GM12878 (cell line): Measurements from ENCODE around the gene DSC2. TPM values are rescaled to one million over a fixed set of nuclear protein-coding genes. Genes with fewer than 3 reads are reported as not detected.

Experiments used
- ATAC-seq: fragments of 200-7000 bp; cut with Tn5 transposase; 3 replicates; pipeline ENCODE4 v1.9.1; 2020; ENCODE audit warnings: mild to moderate bottlenecking, moderate library complexity
- BruUV-seq: library from RNA; stranded (reverse); fragments of 400-500 nt; replicated peaks from 2 replicates; lab custom pipeline; 2021; lab: Mats Ljungman, UMichigan
- CTCF ChIA-PET: fragments of 300-600 bp; sonication (Branson Sonifier 250); formaldehyde crosslinking; extraction: SDS; loops from one replicate; lab custom pipeline; 2021; ENCODE audit warnings: inconsistent platforms; lab: Yijun Ruan, JAX
- POLR2A ChIA-PET: fragments of 350-600 bp; formaldehyde crosslinking; extraction: SDS; loops from one replicate; lab custom pipeline; 2021; ENCODE audit warnings: inconsistent platforms; lab: Charles Lee
- RAD21 ChIA-PET: fragments of 300-600 bp; sonication (Branson Sonifier 250); formaldehyde crosslinking; loops from one replicate; lab custom pipeline; 2023; ENCODE audit warnings: antibody characterized with exemption; ENCODE audit not compliant: unreplicated experiment; lab: Charles Lee
- SMC1A ChIA-PET: fragments of 300-600 bp; sonication (Branson Sonifier 250); formaldehyde crosslinking; loops from one replicate; lab custom pipeline; 2023; ENCODE audit not compliant: unreplicated experiment, uncharacterized antibody; lab: Charles Lee
- DNase-seq: peaks from one replicate; pipeline ENCODE4 v3.0.0-alpha.2; 2011; ENCODE audit warnings: low read depth, low spot score
- FAIRE-seq: peaks from 3 replicates; lab custom pipeline; 2011; peaks lifted over from hg19 to GRCh38; lab: Jason Lieb, UNC
- H2AFZ ChIP-seq: 2 replicates; pipeline ENCODE4 v1.6.0; 2011; ENCODE audit warnings: low read depth, low read length, control low read depth; ENCODE audit not compliant: control insufficient read depth
- H3K27ac ChIP-seq: 2 replicates; pipeline ENCODE4 v1.5.1; 2011; ENCODE audit warnings: control low read depth; ENCODE audit not compliant: control insufficient read depth, insufficient read depth
- H3K27me3 ChIP-seq, 2 experiments: replicated peaks in 1 of 2; 2 replicates each; pipeline versions ENCODE4 v1.6.0 to v1.6.1; 2011; ENCODE audit warnings: low read length in 1 of 2; ENCODE audit not compliant: control insufficient read depth in 2 of 2, insufficient read depth in 2 of 2
- H3K36me3 ChIP-seq, 2 experiments: 2 replicates each; pipeline ENCODE4 v1.5.1; 2011; ENCODE audit warnings: low read length in 1 of 2; ENCODE audit not compliant: control insufficient read depth in 2 of 2, insufficient read depth in 2 of 2
- H3K4me1 ChIP-seq: 2 replicates; pipeline ENCODE4 v1.6.1; 2011; ENCODE audit warnings: mild to moderate bottlenecking, low read length, moderate library complexity, mixed read lengths; ENCODE audit not compliant: control insufficient read depth, insufficient read depth
- H3K4me2 ChIP-seq: 2 replicates; pipeline ENCODE4 v1.6.0; 2011; ENCODE audit warnings: control low read depth; ENCODE audit not compliant: control insufficient read depth, insufficient read depth
- H3K4me3 ChIP-seq: fragments of 200-600 bp; sonication (generic); 2 replicates; pipeline ENCODE4 v1.5.1; 2016
- H3K79me2 ChIP-seq: 2 replicates; pipeline ENCODE4 v1.6.0; 2011; ENCODE audit warnings: low read length; ENCODE audit not compliant: control insufficient read depth, insufficient read depth
- H3K9ac ChIP-seq: 2 replicates; pipeline ENCODE4 v1.8.0; 2011; ENCODE audit warnings: low read length, control low read depth, mixed read lengths; ENCODE audit not compliant: control insufficient read depth, insufficient read depth
- H3K9me3 ChIP-seq: replicated peaks from 3 replicates; pipeline ENCODE4 v1.5.1; 2011; ENCODE audit warnings: mild to moderate bottlenecking, low read length; ENCODE audit not compliant: control insufficient read depth, insufficient read depth
- H4K20me1 ChIP-seq: 2 replicates; pipeline ENCODE4 v1.6.0; 2011; ENCODE audit not compliant: control insufficient read depth, insufficient read depth
- BMI1 ChIP-seq: fragments of 450-650 bp; IDR thresholded peaks from 2 replicates; pipeline ENCODE4 v1.6.1; 2016; ENCODE audit warnings: mild to moderate bottlenecking, moderate library complexity, borderline replicate concordance
- CHD4 ChIP-seq: fragments of 200-600 bp; sonication (generic); IDR thresholded peaks from 2 replicates; pipeline ENCODE4 v1.6.1; 2016; ENCODE audit warnings: mild to moderate bottlenecking
- FOS ChIP-seq: IDR thresholded peaks from 3 replicates; pipeline ENCODE4 v1.6.1; 2011; ENCODE audit warnings: borderline replicate concordance; ENCODE audit not compliant: insufficient read length; ENCODE audit errors: extremely low read depth
- IKZF1 ChIP-seq: fragments of 450-650 bp; conservative IDR thresholded peaks from 2 replicates; pipeline ENCODE4 v1.6.1; 2017; ENCODE audit warnings: antibody characterized with exemption, mild to moderate bottlenecking
- KDM1A ChIP-seq: fragments of 200-600 bp; sonication (generic); IDR thresholded peaks from 2 replicates; pipeline ENCODE4 v1.6.1; 2016; ENCODE audit warnings: borderline replicate concordance
- RAD51 ChIP-seq: fragments of 450-650 bp; IDR thresholded peaks from 2 replicates; pipeline ENCODE4 v1.6.1; 2016; ENCODE audit warnings: moderate library complexity, mild to moderate bottlenecking, inconsistent platforms
- SIX5 ChIP-seq: IDR thresholded peaks from 2 replicates; pipeline ENCODE4 v1.6.1; 2011; ENCODE audit warnings: mild to moderate bottlenecking, low read depth, low read length, moderate library complexity; ENCODE audit not compliant: severe bottlenecking
- SRF ChIP-seq, 2 experiments: IDR thresholded peaks; 2 replicates each; pipeline ENCODE4 v1.6.1; 2011; ENCODE audit warnings: low read depth in 2 of 2, low read length in 2 of 2, mild to moderate bottlenecking in 1 of 2, moderate library complexity in 1 of 2
- SUPT20H ChIP-seq: IDR thresholded peaks from 2 replicates; pipeline ENCODE4 v1.6.1; 2011; ENCODE audit warnings: low read depth, mild to moderate bottlenecking, low read length, moderate library complexity, borderline replicate concordance; ENCODE audit not compliant: control insufficient read depth
- WGBS: methylation state at CpG from one replicate; pipeline ENCODE4 v1.1.6; 2016; ENCODE audit warnings: low lambda C conversion rate; ENCODE audit not compliant: insufficient replicate concordance, insufficient coverage; ENCODE audit errors: missing lambda C conversion rate; 5-methylcytosine and 5-hydroxymethylcytosine counted together
- in situ Hi-C: fragments of 300-500 bp; cut with MboI; formaldehyde crosslinking; loops from 9 replicates; pipeline ENCODE4 v1.14.3; 2018; ENCODE audit warnings: mixed read lengths
- intact Hi-C: fragments of 100-400 bp; cut with micrococcal nuclease; formaldehyde crosslinking; loops from one replicate; pipeline ENCODE4 v1.14.2; 2022; ENCODE audit not compliant: unreplicated experiment
- polyA plus RNA-seq, 11 experiments: library from polyadenylated mRNA; depleted of rRNA in 4 of 11; unstranded in 6 of 11; stranded (reverse) in 5 of 11; fragments of >200 nt; fragmentation: Nextera tagmentation in 4 of 11; fragmentation: Illumina TruSeq in 1 of 11; extraction: Ambion mirVana in 4 of 11; extraction: Trizol in 1 of 11; gene quantifications; 1 replicate in 1 of 11; 2 replicates in 10 of 11; pipeline versions ENCODE4 v1.2.1 to v1.2.3, GENCODE V29; 2011 to 2016; ENCODE audit warnings: inconsistent platforms in 2 of 11, missing spikeins in 2 of 11, low read depth in 1 of 11
- total RNA-seq, 4 experiments: library from RNA; depleted of rRNA in 3 of 4; stranded (reverse); fragments of >200 nt in 3 of 4; fragmentation: Illumina TruSeq in 1 of 4; extraction: Trizol in 1 of 4; gene quantifications; 2 replicates each; pipeline versions ENCODE4 v1.2.1 to v1.2.3, GENCODE V29; 2013 to 2021
- TF ChIP-seq, protein P1 (sequence below): fragments of 450-650 bp; IDR thresholded peaks from 2 replicates; pipeline ENCODE4 v1.6.1; 2017; ENCODE audit warnings: mild to moderate bottlenecking, moderate library complexity
- TF ChIP-seq, protein P2 (sequence below): fragments of 450-650 bp; IDR thresholded peaks from 2 replicates; pipeline ENCODE4 v1.6.1; 2017; ENCODE audit warnings: mild to moderate bottlenecking, moderate library complexity
- TF ChIP-seq, protein P3 (sequence below): fragments of 450-650 bp; IDR thresholded peaks from 2 replicates; pipeline ENCODE4 v1.6.1; 2017; ENCODE audit warnings: antibody characterized with exemption, mild to moderate bottlenecking, moderate library complexity

Gene DSC2
- total and polyA plus RNA-seq, 10 of the 15 experiments (the other 5 are each of a cell fraction or from before 2014, with no cell fraction given), result 1.2 to 4.9 (median 3.0) TPM; not detected in 1

DNA sequence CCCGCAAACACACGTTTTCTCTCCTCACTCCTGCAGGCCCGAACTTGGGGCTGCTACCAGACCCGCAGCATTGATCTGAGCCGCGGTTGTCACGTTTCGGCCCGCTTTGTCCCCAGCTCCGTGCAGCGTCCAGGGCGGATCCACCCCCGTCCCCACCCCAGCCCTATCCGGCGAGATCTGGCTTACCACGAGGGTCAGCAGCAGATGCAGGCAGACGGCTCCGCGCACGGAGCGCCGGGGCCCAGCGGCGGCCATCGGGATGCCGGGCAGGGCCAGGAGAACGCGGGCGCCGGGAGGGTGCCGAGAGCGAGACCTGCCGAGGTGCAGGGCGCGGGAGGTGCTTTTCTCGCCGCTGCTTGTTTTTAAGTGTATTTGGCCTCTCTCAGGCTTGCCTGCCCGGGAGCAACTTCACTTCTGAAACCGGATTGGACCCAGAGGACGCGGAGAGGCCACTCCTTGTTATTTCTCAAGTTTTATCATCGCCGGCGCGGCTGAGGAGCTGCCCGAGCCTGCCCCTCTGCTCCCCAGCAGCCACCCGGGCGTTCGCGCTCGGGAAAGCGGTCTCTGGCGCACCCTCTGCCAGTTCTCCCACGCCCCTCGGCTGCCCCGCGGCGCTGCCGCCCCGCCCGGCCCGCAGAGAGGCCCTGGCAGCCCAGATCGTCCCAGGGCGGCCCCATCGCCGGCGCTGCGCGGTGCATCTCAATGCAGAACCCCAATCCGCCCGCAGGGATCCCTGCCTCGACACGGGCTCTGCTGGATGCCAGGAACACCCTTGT lies 59.6 kb downstream of the DSC2 start, which contains the start of gene DSC3:
TSS of gene DSC3 (minus strand) at position 337 of the 776 bp plus-strand sequence. CDS start at position 255, 82 bp downstream.
- WGBS, result 60% methylated on average over 55 of the region's 73 CpGs
- RAD21 ChIA-PET, result no interaction called here
- TF ChIP-seq RAD51, result no peak
- no peak for TF ChIP-seq KDM1A
- TF ChIP-seq, protein P1, sequence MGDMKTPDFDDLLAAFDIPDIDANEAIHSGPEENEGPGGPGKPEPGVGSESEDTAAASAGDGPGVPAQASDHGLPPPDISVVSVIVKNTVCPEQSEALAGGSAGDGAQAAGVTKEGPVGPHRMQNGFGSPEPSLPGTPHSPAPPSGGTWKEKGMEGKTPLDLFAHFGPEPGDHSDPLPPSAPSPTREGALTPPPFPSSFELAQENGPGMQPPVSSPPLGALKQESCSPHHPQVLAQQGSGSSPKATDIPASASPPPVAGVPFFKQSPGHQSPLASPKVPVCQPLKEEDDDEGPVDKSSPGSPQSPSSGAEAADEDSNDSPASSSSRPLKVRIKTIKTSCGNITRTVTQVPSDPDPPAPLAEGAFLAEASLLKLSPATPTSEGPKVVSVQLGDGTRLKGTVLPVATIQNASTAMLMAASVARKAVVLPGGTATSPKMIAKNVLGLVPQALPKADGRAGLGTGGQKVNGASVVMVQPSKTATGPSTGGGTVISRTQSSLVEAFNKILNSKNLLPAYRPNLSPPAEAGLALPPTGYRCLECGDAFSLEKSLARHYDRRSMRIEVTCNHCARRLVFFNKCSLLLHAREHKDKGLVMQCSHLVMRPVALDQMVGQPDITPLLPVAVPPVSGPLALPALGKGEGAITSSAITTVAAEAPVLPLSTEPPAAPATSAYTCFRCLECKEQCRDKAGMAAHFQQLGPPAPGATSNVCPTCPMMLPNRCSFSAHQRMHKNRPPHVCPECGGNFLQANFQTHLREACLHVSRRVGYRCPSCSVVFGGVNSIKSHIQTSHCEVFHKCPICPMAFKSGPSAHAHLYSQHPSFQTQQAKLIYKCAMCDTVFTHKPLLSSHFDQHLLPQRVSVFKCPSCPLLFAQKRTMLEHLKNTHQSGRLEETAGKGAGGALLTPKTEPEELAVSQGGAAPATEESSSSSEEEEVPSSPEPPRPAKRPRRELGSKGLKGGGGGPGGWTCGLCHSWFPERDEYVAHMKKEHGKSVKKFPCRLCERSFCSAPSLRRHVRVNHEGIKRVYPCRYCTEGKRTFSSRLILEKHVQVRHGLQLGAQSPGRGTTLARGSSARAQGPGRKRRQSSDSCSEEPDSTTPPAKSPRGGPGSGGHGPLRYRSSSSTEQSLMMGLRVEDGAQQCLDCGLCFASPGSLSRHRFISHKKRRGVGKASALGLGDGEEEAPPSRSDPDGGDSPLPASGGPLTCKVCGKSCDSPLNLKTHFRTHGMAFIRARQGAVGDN, result no peak
- TF ChIP-seq BMI1, result no peak
- TF ChIP-seq, protein P2, sequence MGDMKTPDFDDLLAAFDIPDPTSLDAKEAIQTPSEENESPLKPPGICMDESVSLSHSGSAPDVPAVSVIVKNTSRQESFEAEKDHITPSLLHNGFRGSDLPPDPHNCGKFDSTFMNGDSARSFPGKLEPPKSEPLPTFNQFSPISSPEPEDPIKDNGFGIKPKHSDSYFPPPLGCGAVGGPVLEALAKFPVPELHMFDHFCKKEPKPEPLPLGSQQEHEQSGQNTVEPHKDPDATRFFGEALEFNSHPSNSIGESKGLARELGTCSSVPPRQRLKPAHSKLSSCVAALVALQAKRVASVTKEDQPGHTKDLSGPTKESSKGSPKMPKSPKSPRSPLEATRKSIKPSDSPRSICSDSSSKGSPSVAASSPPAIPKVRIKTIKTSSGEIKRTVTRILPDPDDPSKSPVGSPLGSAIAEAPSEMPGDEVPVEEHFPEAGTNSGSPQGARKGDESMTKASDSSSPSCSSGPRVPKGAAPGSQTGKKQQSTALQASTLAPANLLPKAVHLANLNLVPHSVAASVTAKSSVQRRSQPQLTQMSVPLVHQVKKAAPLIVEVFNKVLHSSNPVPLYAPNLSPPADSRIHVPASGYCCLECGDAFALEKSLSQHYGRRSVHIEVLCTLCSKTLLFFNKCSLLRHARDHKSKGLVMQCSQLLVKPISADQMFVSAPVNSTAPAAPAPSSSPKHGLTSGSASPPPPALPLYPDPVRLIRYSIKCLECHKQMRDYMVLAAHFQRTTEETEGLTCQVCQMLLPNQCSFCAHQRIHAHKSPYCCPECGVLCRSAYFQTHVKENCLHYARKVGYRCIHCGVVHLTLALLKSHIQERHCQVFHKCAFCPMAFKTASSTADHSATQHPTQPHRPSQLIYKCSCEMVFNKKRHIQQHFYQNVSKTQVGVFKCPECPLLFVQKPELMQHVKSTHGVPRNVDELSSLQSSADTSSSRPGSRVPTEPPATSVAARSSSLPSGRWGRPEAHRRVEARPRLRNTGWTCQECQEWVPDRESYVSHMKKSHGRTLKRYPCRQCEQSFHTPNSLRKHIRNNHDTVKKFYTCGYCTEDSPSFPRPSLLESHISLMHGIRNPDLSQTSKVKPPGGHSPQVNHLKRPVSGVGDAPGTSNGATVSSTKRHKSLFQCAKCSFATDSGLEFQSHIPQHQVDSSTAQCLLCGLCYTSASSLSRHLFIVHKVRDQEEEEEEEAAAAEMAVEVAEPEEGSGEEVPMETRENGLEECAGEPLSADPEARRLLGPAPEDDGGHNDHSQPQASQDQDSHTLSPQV, result no peak
- TF ChIP-seq, protein P3, sequence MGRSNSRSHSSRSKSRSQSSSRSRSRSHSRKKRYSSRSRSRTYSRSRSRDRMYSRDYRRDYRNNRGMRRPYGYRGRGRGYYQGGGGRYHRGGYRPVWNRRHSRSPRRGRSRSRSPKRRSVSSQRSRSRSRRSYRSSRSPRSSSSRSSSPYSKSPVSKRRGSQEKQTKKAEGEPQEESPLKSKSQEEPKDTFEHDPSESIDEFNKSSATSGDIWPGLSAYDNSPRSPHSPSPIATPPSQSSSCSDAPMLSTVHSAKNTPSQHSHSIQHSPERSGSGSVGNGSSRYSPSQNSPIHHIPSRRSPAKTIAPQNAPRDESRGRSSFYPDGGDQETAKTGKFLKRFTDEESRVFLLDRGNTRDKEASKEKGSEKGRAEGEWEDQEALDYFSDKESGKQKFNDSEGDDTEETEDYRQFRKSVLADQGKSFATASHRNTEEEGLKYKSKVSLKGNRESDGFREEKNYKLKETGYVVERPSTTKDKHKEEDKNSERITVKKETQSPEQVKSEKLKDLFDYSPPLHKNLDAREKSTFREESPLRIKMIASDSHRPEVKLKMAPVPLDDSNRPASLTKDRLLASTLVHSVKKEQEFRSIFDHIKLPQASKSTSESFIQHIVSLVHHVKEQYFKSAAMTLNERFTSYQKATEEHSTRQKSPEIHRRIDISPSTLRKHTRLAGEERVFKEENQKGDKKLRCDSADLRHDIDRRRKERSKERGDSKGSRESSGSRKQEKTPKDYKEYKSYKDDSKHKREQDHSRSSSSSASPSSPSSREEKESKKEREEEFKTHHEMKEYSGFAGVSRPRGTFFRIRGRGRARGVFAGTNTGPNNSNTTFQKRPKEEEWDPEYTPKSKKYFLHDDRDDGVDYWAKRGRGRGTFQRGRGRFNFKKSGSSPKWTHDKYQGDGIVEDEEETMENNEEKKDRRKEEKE, result no peak
- TF ChIP-seq SUPT20H, result no peak
- TF ChIP-seq FOS, result no peak
- no peak for TF ChIP-seq CHD4
- TF ChIP-seq IKZF1, result no peak
- no peak for TF ChIP-seq SIX5
- TF ChIP-seq SRF (IDR thresholded peaks at IDR 0.05; ENCODE audit: low read depth in 2 of 2, low read length in 2 of 2), result no peak

More for the DNA sequence above, 59.6 kb downstream of the DSC2 start, which contains the start of gene DSC3:
- no peak within 1 kb of the TSS for H3K4me3 ChIP-seq
- ChIA-PET POLR2A (no interaction called here), SMC1A (no interaction called here), CTCF (no interaction called here)
- no peak within 1 kb of the TSS for H3K4me2 ChIP-seq
- H3K27ac ChIP-seq, result no peak within 1 kb of the TSS
- no TSS peak for BruUV-seq
- H3K79me2 ChIP-seq, result no peaks in the 10 kb centered on the region
- intact Hi-C loops (no loop called here), in situ Hi-C loops (no loop called here)
- H3K9ac ChIP-seq, result no peak within 1 kb of the TSS
- H3K27me3 ChIP-seq, result peaks cover 2 to 20% of the 10 kb centered on the region in 2 experiments
- ATAC-seq (no peak), DNase-seq (no peak), FAIRE-seq (no peak)
- no peak within 1 kb of the TSS for H2AFZ ChIP-seq
- H3K4me1 ChIP-seq, result no peaks in the 10 kb centered on the region
- H3K9me3 ChIP-seq, result peaks cover 6% of the 10 kb centered on the region; the same call in 2 of the 3 replicates
- no peaks in the 10 kb centered on the region for H3K36me3 ChIP-seq
- H4K20me1 ChIP-seq, result no peaks in the 10 kb centered on the region
